HCT116 (cell line): ENCODE measurements around the gene UMPS. TPM values are rescaled to one million over a fixed set of nuclear protein-coding genes. Genes with fewer than 3 reads are reported as not detected.

Experiments
- ATAC-seq: fragments of 200-7000 bp; cut with Tn5 transposase; 2 replicates; pipeline ENCODE4 v1.9.1; 2020; ENCODE audit warnings: mild to moderate bottlenecking, moderate library complexity
- BruUV-seq: library from RNA; stranded (reverse); fragments of 400-500 nt; replicated peaks from 2 replicates; lab custom pipeline; 2021; lab: Mats Ljungman, UMichigan
- CTCF ChIA-PET: fragments of 300-600 bp; sonication (Branson Sonifier 250); formaldehyde crosslinking; loops from one replicate; lab custom pipeline; 2021; ENCODE audit warnings: antibody characterized with exemption; lab: Charles Lee
- POLR2A ChIA-PET: fragments of 300-600, 350-600 bp; sonication (Branson Sonifier 250); formaldehyde crosslinking; loops from one replicate; lab custom pipeline; 2021; ENCODE audit warnings: antibody characterized with exemption; lab: Charles Lee
- RAD21 ChIA-PET, 2 experiments: fragments of 300-600 bp; sonication (Branson Sonifier 250); formaldehyde crosslinking; loops; one replicate each; lab custom pipeline; 2023; ENCODE audit warnings: low total read pairs in 2 of 2; ENCODE audit not compliant: uncharacterized antibody in 2 of 2, unreplicated experiment in 2 of 2, low non-redundant PET in 1 of 2; lab: Charles Lee
- DNase-seq: peaks from one replicate; pipeline ENCODE4 v3.0.0-alpha.2; 2010; ENCODE audit warnings: low read depth, low spot score
- H2AFZ ChIP-seq: fragments of 200-600 bp; shearing (Covaris generic), sonication (generic); 2 replicates; pipeline ENCODE4 v1.6.1; 2017; ENCODE audit warnings: low read depth, mixed run types, mixed read lengths, antibody characterized with exemption, low read length; ENCODE audit not compliant: poor library complexity, severe bottlenecking
- H3K27ac ChIP-seq: 2 replicates; pipeline ENCODE4 v1.5.1; 2012; ENCODE audit warnings: low read depth, low read length
- H3K27me3 ChIP-seq: fragments of 200-600 bp; sonication (generic); 2 replicates; pipeline ENCODE4 v1.6.1; 2016; ENCODE audit warnings: mixed run types, low read length, mixed read lengths; ENCODE audit not compliant: insufficient read depth
- H3K36me3 ChIP-seq, 2 experiments: fragments of 200-500 bp in 1 of 2; fragments of 200-600 bp in 1 of 2; sonication (Bioruptor generic) in 1 of 2; sonication (generic) in 1 of 2; 2 replicates each; pipeline versions ENCODE4 v1.5.1 to v1.6.1; 2014 to 2016; ENCODE audit warnings: low read length in 2 of 2, inconsistent platforms in 1 of 2, mixed read lengths in 1 of 2, mixed run types in 1 of 2; ENCODE audit not compliant: insufficient read depth in 2 of 2, control insufficient read depth in 1 of 2
- H3K4me1 ChIP-seq, 2 experiments: fragments of 200-600 bp in 1 of 2; sonication (generic) in 1 of 2; 2 replicates each; pipeline versions ENCODE4 v1.5.1 to v1.6.1; 2012 to 2017; ENCODE audit warnings: low read length in 2 of 2, inconsistent platforms in 1 of 2, mild to moderate bottlenecking in 1 of 2, mixed read lengths in 1 of 2, mixed run types in 1 of 2, moderate library complexity in 1 of 2; ENCODE audit not compliant: insufficient read depth in 2 of 2, control insufficient read depth in 1 of 2
- H3K4me2 ChIP-seq: fragments of 200-600 bp; sonication (generic); 2 replicates; pipeline ENCODE4 v1.6.1; 2017; ENCODE audit warnings: mixed run types, low read length, mixed read lengths
- H3K4me3 ChIP-seq, 2 experiments: fragments of 200-600 bp in 1 of 2; sonication (generic) in 1 of 2; replicated peaks in 1 of 2; 2 replicates each; pipeline ENCODE4 v1.5.1; 2011 to 2016; ENCODE audit warnings: low read length in 2 of 2, control low read depth in 1 of 2, low read depth in 1 of 2, mild to moderate bottlenecking in 1 of 2, mixed read lengths in 1 of 2, mixed run types in 1 of 2
- H3K79me2 ChIP-seq: fragments of 200-600 bp; sonication (generic); 2 replicates; pipeline ENCODE4 v1.6.1; 2017; ENCODE audit warnings: mild to moderate bottlenecking, mixed run types, low read length, moderate library complexity, mixed read lengths; ENCODE audit not compliant: insufficient read depth
- H3K9ac ChIP-seq: fragments of 200-600 bp; sonication (generic); 2 replicates; pipeline ENCODE4 v1.6.1; 2016; ENCODE audit warnings: low read length, mixed read lengths
- H3K9me2 ChIP-seq: fragments of 200-600 bp; sonication (generic), shearing (Covaris generic); 2 replicates; pipeline ENCODE4 v1.6.1; 2017; ENCODE audit warnings: mixed run types, mild to moderate bottlenecking, moderate library complexity; ENCODE audit not compliant: insufficient read depth
- H3K9me3 ChIP-seq, 2 experiments: fragments of 200-500 bp in 1 of 2; fragments of 200-600 bp in 1 of 2; sonication (Bioruptor generic) in 1 of 2; sonication (generic) in 1 of 2; 2 replicates each; pipeline ENCODE4 v1.6.1; 2014 to 2017; ENCODE audit warnings: low read length in 2 of 2, mixed read lengths in 2 of 2, inconsistent platforms in 1 of 2, low read depth in 1 of 2, mild to moderate bottlenecking in 1 of 2, mixed run types in 1 of 2, moderate library complexity in 1 of 2; ENCODE audit not compliant: control insufficient read depth in 1 of 2, insufficient read depth in 1 of 2
- H4K20me1 ChIP-seq: fragments of 200-600 bp; sonication (generic), shearing (Covaris generic); 2 replicates; pipeline ENCODE4 v1.6.1; 2017; ENCODE audit warnings: mixed run types, mild to moderate bottlenecking, moderate library complexity; ENCODE audit not compliant: insufficient read depth
- CBX3 ChIP-seq: IDR thresholded peaks from 2 replicates; pipeline ENCODE4 v1.6.1; 2012; ENCODE audit warnings: low read depth
- CEBPB ChIP-seq: IDR thresholded peaks from 2 replicates; pipeline ENCODE4 v1.6.1; 2012; ENCODE audit warnings: low read depth
- EGR1 ChIP-seq: IDR thresholded peaks from 2 replicates; pipeline ENCODE4 v1.6.1; 2012; ENCODE audit warnings: low read depth
- ELF1 ChIP-seq: IDR thresholded peaks from 2 replicates; pipeline ENCODE4 v1.6.1; 2012; ENCODE audit warnings: low read depth, borderline replicate concordance
- EZH2 ChIP-seq: fragments of 200-600 bp; sonication (generic); IDR thresholded peaks from 2 replicates; pipeline ENCODE4 v1.6.1; 2017; ENCODE audit warnings: antibody characterized with exemption, mixed run types
- EZH2phosphoT487 ChIP-seq: fragments of 200-600 bp; IDR thresholded peaks from 2 replicates; pipeline ENCODE4 v1.6.1; 2018; ENCODE audit warnings: antibody characterized with exemption, borderline replicate concordance
- JUND ChIP-seq: IDR thresholded peaks from 2 replicates; pipeline ENCODE4 v1.6.1; 2012
- RAD21 ChIP-seq: IDR thresholded peaks from 2 replicates; pipeline ENCODE4 v1.6.1; 2012; ENCODE audit warnings: low read depth, mild to moderate bottlenecking
- SIN3A ChIP-seq: IDR thresholded peaks from 2 replicates; pipeline ENCODE4 v1.6.1; 2012; ENCODE audit warnings: low read depth
- SP1 ChIP-seq: IDR thresholded peaks from 2 replicates; pipeline ENCODE4 v1.6.1; 2012; ENCODE audit warnings: low read depth
- TCF7L2 ChIP-seq: IDR thresholded peaks from 2 replicates; pipeline ENCODE4 v1.7.0; 2011; ENCODE audit warnings: borderline replicate concordance, inconsistent platforms; ENCODE audit not compliant: insufficient read depth, insufficient read length; ENCODE audit errors: extremely low read depth
- ZFX ChIP-seq: fragments of 450-650 bp; IDR thresholded peaks from 2 replicates; pipeline ENCODE4 v1.6.1; 2017
- intact Hi-C: fragments of 100-400 bp; cut with micrococcal nuclease; formaldehyde crosslinking; loops from 2 replicates; pipeline ENCODE4 v1.10.0; 2022
- total RNA-seq: library from RNA; stranded (reverse); gene quantifications from one replicate; pipeline ENCODE4 v1.2.1, GENCODE V29; 2021; ENCODE audit not compliant: unreplicated experiment
- TF ChIP-seq, protein P1 (sequence below): IDR thresholded peaks from 2 replicates; pipeline ENCODE4 v1.6.1; 2012
- TF ChIP-seq, protein P2 (sequence below): IDR thresholded peaks from 2 replicates; pipeline ENCODE4 v1.6.1; 2012; ENCODE audit warnings: low read depth

The UMPS gene
- total RNA-seq, 1 experiment from 2014 or later: 41.3 TPM

DNA sequence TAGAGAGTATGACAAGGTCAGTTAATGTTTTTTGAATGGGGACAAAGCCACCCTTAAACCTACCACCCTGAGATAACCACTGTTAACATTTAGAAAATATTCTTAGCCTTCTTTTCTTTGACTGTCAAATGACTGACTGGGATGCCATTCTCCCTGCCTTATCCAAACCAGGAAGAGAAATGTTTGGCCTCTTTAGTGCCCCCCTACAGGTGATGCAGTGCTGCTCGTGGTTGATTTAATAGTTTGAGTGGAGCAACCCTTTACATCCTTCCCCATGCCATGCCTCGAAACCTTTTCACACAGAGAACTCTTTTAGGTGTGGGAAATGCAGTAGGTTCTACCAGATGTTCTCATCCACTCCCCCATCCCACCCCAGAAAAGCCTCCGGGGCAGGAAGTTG, 38.7 kb upstream of the UMPS start:
- H2AFZ ChIP-seq: no peak overlapping the region
- no peaks in the 10 kb centered on the region for H3K79me2 ChIP-seq
- intact Hi-C loops: no loop called here
- DNase-seq: no peak
- H3K9me2 ChIP-seq: no peaks in the 10 kb centered on the region
- H3K9me3 ChIP-seq: no peaks in the 10 kb centered on the region
- H3K4me1 ChIP-seq: 0 out of 4 replicates have a peak, but pooled peaks cover 0 to 6% of the 10 kb centered on the region in 2 experiments
- POLR2A ChIA-PET: no interaction called here
- TF ChIP-seq CBX3: no peak
- TF ChIP-seq, protein P1, sequence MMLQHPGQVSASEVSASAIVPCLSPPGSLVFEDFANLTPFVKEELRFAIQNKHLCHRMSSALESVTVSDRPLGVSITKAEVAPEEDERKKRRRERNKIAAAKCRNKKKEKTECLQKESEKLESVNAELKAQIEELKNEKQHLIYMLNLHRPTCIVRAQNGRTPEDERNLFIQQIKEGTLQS: no peak
- no peak for TF ChIP-seq ELF1
- TF ChIP-seq SP1: no peak
- TF ChIP-seq CEBPB: no peak
- TF ChIP-seq SIN3A: no peak
- TF ChIP-seq RAD21: no peak
- no peak for TF ChIP-seq EZH2phosphoT487
- TF ChIP-seq EZH2: no peak
- no peak for TF ChIP-seq JUND
- TF ChIP-seq ZFX: no peak
- no peak for TF ChIP-seq EGR1
- TF ChIP-seq, all 23 proteins: peak for 0
- no peak overlapping the region for H3K9ac ChIP-seq
- ChIA-PET RAD21 (no interaction called here), CTCF (no interaction called here)
- ATAC-seq: no peak
- H4K20me1 ChIP-seq: no peaks in the 10 kb centered on the region
- H3K27ac ChIP-seq: no peak overlapping the region
- no peaks in the 10 kb centered on the region for H3K27me3 ChIP-seq
- no peak overlapping the region for H3K4me2 ChIP-seq
- no peaks in the 10 kb centered on the region for H3K36me3 ChIP-seq
- H3K4me3 ChIP-seq: no peak overlapping the region
- no TSS peak for BruUV-seq

DNA sequence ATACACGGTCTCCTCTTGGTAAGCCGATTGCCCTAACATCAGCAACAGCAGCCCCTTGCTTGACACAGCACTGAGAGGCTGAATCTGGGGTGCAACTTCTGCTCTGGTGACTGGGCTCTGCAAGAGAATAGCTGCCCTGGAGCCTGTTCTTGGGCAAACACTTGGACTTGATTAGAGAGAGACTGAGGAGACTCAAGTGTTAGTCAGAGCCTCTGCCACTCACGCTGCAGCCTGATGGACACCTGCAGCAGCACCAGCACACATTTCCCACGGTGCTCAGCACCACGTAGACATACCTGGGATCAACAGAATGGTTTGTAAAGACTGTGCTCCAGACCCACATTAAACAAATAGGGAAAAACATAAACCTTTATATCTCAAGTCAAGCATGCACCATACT, 35.8 kb upstream of the UMPS start:
- no peaks in the 10 kb centered on the region for H3K9me3 ChIP-seq
- CTCF ChIA-PET: no interaction called here
- DNase-seq: no peak
- no peak overlapping the region for H3K27ac ChIP-seq
- TF ChIP-seq, protein P2, sequence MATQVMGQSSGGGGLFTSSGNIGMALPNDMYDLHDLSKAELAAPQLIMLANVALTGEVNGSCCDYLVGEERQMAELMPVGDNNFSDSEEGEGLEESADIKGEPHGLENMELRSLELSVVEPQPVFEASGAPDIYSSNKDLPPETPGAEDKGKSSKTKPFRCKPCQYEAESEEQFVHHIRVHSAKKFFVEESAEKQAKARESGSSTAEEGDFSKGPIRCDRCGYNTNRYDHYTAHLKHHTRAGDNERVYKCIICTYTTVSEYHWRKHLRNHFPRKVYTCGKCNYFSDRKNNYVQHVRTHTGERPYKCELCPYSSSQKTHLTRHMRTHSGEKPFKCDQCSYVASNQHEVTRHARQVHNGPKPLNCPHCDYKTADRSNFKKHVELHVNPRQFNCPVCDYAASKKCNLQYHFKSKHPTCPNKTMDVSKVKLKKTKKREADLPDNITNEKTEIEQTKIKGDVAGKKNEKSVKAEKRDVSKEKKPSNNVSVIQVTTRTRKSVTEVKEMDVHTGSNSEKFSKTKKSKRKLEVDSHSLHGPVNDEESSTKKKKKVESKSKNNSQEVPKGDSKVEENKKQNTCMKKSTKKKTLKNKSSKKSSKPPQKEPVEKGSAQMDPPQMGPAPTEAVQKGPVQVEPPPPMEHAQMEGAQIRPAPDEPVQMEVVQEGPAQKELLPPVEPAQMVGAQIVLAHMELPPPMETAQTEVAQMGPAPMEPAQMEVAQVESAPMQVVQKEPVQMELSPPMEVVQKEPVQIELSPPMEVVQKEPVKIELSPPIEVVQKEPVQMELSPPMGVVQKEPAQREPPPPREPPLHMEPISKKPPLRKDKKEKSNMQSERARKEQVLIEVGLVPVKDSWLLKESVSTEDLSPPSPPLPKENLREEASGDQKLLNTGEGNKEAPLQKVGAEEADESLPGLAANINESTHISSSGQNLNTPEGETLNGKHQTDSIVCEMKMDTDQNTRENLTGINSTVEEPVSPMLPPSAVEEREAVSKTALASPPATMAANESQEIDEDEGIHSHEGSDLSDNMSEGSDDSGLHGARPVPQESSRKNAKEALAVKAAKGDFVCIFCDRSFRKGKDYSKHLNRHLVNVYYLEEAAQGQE: no peak
- TF ChIP-seq TCF7L2: no peak
- TF ChIP-seq, all 23 proteins: peak for 0
- Histone ChIP-seq H4K20me1 (no peaks in the 10 kb centered on the region), H3K9ac (no peak overlapping the region), H2AFZ (no peak overlapping the region), H3K4me3 (no peak overlapping the region), H3K4me1 (no peaks in the 10 kb centered on the region), H3K36me3 (no peaks in the 10 kb centered on the region), H3K79me2 (no peaks in the 10 kb centered on the region), H3K9me2 (no peaks in the 10 kb centered on the region), H3K4me2 (no peak overlapping the region), H3K27me3 (no peaks in the 10 kb centered on the region)
- BruUV-seq: no TSS peak
- ChIA-PET RAD21 (no interaction called here), POLR2A (no interaction called here)
- ATAC-seq: no peak
- intact Hi-C loops: no loop called here
